HUES6 (cell line): ENCODE results near the gene NDC1.

Experiments used
- H3K27ac ChIP-seq: 2 replicates; pipeline ENCODE4 v1.7.0; 2013; ENCODE audit warnings: low read depth, mild to moderate bottlenecking, low read length, inconsistent platforms
- H3K27me3 ChIP-seq: 2 replicates; pipeline ENCODE4 v1.6.1; 2013; ENCODE audit warnings: low read length; ENCODE audit not compliant: control insufficient read depth, insufficient read depth
- H3K36me3 ChIP-seq: 2 replicates; pipeline ENCODE4 v1.6.1; 2013; ENCODE audit warnings: low read length; ENCODE audit not compliant: control insufficient read depth, insufficient read depth
- H3K4me1 ChIP-seq: 2 replicates; pipeline ENCODE4 v1.6.1; 2013; ENCODE audit warnings: low read length; ENCODE audit not compliant: control insufficient read depth, insufficient read depth
- H3K4me3 ChIP-seq: 2 replicates; pipeline ENCODE4 v1.5.1; 2013; ENCODE audit warnings: low read depth, low read length
- H3K9ac ChIP-seq: one replicate; pipeline ENCODE4 v1.6.1; 2013; ENCODE audit warnings: mild to moderate bottlenecking, low read length
- H3K9me3 ChIP-seq: 2 replicates; pipeline ENCODE4 v1.6.1; 2013; ENCODE audit warnings: low read depth, low read length; ENCODE audit not compliant: control insufficient read depth, insufficient read depth

The NDC1 gene

DNA sequence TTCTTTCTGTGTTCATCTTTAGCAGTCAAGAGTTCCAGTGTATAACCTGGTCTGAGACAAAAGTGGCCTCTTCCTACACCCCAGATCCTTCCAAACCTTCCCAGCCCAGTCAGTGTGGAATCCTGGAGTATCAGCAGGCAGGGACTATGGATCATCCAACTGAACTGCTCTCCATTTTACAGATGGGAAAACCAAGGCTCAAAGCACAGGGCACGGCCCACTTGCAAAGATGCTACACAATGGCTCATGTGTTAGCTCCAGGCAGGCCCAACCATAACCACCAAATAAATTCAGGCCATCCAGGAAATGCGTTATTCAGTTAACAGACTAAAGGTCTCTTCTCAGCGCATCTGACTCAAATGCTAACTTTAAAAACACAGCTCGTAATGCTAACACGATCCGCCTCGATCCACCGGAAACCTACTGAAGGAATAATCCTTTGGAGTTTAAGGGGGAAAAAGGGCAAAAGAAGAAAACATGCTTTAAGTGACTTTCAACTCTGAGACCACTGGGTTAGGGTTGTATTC is 106.3 kb downstream of the NDC1 start:
- no peaks in the 10 kb centered on the region for H3K36me3 ChIP-seq
- peaks cover 18% of the 10 kb centered on the region for H3K4me1 ChIP-seq
- no peak overlapping the region for H3K9ac ChIP-seq
- no peak overlapping the region for H3K27ac ChIP-seq
- peaks cover 32% of the 10 kb centered on the region for H3K27me3 ChIP-seq
- no peak overlapping the region for H3K4me3 ChIP-seq
- no peaks in the 10 kb centered on the region for H3K9me3 ChIP-seq

DNA sequence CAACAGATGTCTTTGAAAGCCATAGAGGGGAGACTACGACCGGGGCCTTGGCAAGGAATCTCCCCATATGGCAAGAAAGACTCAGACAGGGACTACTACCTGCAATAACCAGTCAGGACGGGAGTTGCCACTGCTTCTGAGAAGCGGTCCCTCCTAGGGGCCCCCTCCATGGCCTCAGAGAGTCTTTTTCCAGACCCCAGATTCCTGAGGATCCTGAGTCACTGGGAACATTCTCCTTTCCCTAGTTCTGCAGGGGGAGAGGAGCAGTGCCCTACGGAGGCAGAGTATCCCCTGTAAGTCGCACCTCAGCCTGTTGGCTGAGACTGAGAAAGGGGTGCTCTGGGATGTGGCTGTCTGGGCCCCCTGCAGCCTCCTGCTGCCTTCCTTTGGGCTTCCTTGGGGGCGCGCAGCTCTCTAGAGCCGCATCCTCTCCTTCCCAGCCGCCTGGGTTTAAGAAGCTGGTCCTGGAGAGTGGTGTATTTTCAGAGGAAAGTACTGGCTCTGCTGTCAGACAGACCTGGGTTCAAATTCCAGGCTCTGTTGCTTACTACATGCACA is 107.0 kb downstream of the NDC1 start:
- Histone ChIP-seq H3K27me3 (peaks cover 25% of the 10 kb centered on the region), H3K27ac (no peak overlapping the region), H3K4me3 (no peak overlapping the region), H3K9ac (no peak overlapping the region), H3K4me1 (peaks cover 14% of the 10 kb centered on the region), H3K36me3 (no peaks in the 10 kb centered on the region), H3K9me3 (no peaks in the 10 kb centered on the region)

GRCh38 chr1:53730224-53730865 is 107.8 kb downstream of the NDC1 start:
- no peaks in the 10 kb centered on the region for H3K9me3 ChIP-seq
- no peak overlapping the region for H3K4me3 ChIP-seq
- H3K36me3 ChIP-seq: no peaks in the 10 kb centered on the region
- H3K4me1 ChIP-seq: peaks cover 6% of the 10 kb centered on the region
- no peak overlapping the region for H3K9ac ChIP-seq
- H3K27me3 ChIP-seq: peaks cover 17% of the 10 kb centered on the region
- no peak overlapping the region for H3K27ac ChIP-seq

DNA sequence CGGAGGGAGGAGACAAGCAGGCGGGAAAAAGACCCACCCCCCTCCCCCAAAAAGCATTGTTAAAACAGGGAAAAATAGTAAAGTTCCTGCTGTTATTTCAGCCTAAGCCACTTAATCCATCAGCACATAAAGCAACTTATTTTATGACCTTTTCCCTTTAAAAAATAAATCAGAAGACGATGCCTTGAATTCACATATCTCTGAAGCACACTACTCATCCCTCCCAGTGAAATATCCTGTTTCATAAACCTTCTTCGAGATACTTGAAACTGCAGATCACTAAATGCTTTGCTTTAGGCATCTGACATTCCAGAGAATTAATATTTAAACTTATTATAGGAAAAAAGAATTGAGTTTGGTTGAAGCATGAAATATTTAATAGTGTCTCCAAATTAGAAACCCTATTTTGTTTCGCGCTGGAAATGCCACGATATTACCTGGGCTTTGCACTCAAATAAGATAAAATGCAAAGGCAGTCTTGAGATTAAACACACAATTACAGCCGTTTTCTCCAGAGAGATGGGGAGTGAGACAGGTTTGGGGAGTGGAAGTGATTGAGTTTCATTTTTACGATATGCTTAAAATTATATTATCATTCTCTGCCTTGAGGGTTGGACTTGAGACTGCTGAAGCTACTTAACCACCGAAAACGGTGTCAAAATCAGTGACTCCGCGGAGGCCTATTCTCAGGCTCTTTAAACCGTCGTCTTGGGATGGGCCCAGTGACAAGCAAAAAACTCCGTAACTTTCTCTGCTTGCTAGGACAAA is 108.5 kb downstream of the NDC1 start:
- Histone ChIP-seq H3K4me3 (no peak overlapping the region), H3K4me1 (peaks cover 4% of the 10 kb centered on the region; the same call in 1 of the 2 replicates), H3K27ac (no peak overlapping the region), H3K36me3 (no peaks in the 10 kb centered on the region), H3K9me3 (no peaks in the 10 kb centered on the region), H3K9ac (no peak overlapping the region), H3K27me3 (peaks cover 10% of the 10 kb centered on the region)

DNA sequence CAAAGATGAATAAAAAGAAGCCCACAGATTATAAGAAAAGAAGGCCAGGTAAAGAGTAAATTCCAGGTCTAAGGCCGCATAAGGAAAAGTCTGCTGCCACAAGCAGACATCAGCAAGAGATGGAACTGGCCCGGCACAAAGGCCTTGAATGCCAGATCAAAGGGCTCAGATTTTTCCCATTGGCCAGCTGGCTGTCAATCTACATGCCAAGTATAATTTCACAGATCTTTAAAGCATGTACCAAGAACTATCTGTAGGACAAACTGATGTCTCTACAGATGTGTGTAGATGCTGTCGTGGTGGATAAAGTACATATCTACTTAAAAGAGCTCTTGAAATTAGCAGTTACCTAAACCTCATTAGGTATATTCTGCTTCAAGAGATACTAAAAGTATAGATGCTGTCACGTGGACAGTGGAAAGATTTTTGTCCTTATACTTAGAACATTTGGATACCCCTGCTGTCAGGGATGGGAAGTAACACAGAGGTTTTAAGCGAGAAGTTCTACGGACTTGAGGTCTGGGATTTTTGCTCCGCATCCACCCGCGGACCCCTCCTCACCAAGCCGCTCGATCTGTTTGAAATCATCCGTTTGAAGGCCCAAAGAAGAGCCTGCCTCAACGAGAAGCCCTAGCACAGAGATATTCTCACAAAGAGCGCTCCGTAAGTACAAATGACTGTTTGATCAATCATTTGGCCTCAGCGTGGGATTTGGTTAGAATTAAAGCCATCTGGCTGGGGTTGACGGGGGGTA is 109.2 kb downstream of the NDC1 start:
- H3K9me3 ChIP-seq: no peaks in the 10 kb centered on the region

GRCh38 chr1:53728196-53728595 is 109.9 kb downstream of the NDC1 start:
- Histone ChIP-seq H3K9ac (no peak overlapping the region), H3K27ac (no peak overlapping the region), H3K4me3 (no peak overlapping the region), H3K36me3 (no peaks in the 10 kb centered on the region), H3K9me3 (no peaks in the 10 kb centered on the region), H3K4me1 (peaks cover 4% of the 10 kb centered on the region; the same call in 1 of the 2 replicates), H3K27me3 (peaks cover 7% of the 10 kb centered on the region; the same call in 1 of the 2 replicates)

More for the DNA sequence above, 109.2 kb downstream of the NDC1 start:
- peaks cover 4% of the 10 kb centered on the region; the same call in 1 of the 2 replicates for H3K4me1 ChIP-seq
- H3K36me3 ChIP-seq: no peaks in the 10 kb centered on the region
- no peak overlapping the region for H3K4me3 ChIP-seq
- peaks cover 7% of the 10 kb centered on the region; the same call in 1 of the 2 replicates for H3K27me3 ChIP-seq
- no peak overlapping the region for H3K27ac ChIP-seq
- H3K9ac ChIP-seq: no peak overlapping the region

DNA sequence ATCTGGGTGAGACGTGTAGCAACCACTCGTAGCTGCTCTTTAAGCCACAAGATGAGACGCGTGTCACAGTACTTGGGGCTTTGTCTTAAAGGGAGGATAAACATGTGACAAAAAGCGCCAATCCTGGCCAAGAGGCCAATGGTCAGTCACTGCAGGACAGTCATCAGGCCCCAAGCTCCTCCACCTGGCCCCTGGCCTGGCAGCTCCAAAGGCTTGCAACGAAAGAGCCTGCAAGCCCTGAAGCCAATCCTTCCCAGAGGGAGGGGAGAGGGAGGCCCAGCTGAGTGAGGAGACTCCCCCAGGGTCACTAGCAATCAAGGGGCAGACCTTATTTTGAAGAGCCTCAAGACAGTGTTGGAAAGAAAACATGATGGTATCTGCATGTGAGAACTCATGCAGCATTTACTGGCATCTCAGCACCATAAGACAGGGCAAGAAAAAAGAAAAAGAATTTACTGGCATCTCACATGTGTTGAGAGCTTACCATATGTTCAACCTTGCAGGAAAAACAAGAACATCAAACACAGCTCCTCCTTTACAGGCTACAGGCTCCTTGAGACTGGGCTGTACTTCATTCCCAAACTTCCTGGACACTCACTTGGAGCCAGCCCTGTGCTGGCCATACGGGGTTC is 110.5 kb downstream of the NDC1 start:
- no peak overlapping the region for H3K4me3 ChIP-seq
- H3K9ac ChIP-seq: no peak overlapping the region
- no peaks in the 10 kb centered on the region for H3K36me3 ChIP-seq
- H3K9me3 ChIP-seq: no peaks in the 10 kb centered on the region
- peaks cover 7% of the 10 kb centered on the region; the same call in 1 of the 2 replicates for H3K27me3 ChIP-seq
- H3K27ac ChIP-seq: no peak overlapping the region
- H3K4me1 ChIP-seq: peaks cover 4% of the 10 kb centered on the region; the same call in 1 of the 2 replicates

- Histone ChIP-seq H3K9me3 (no peaks in the 10 kb centered on the region), H3K4me3 (no peak overlapping the region), H3K27me3 (0 out of 2 replicates have a peak, but pooled peaks cover 1% of the 10 kb centered on the region), H3K4me1 (peaks cover 4% of the 10 kb centered on the region; the same call in 1 of the 2 replicates), H3K9ac (no peak overlapping the region), H3K36me3 (no peaks in the 10 kb centered on the region), H3K27ac (no peak overlapping the region)
These were observed 112.0 kb downstream of the NDC1 start for GRCh38 chr1:53726009-53726600.

- Histone ChIP-seq H3K27me3 (no peaks in the 10 kb centered on the region), H3K9ac (no peak overlapping the region), H3K36me3 (no peaks in the 10 kb centered on the region), H3K27ac (no peak overlapping the region), H3K4me3 (no peak overlapping the region), H3K9me3 (no peaks in the 10 kb centered on the region), H3K4me1 (peaks cover 4% of the 10 kb centered on the region; the same call in 1 of the 2 replicates)
These were observed 112.8 kb downstream of the NDC1 start for GRCh38 chr1:53725238-53725689.

GRCh38 chr1:53722025-53722424 is 116.1 kb downstream of the NDC1 start:
- no peak overlapping the region for H3K27ac ChIP-seq
- H3K27me3 ChIP-seq: no peaks in the 10 kb centered on the region
- no peaks in the 10 kb centered on the region for H3K9me3 ChIP-seq
- no peak overlapping the region for H3K9ac ChIP-seq
- peaks cover 4% of the 10 kb centered on the region; the same call in 1 of the 2 replicates for H3K4me1 ChIP-seq
- no peaks in the 10 kb centered on the region for H3K36me3 ChIP-seq
- no peak overlapping the region for H3K4me3 ChIP-seq
